NK-92 (cell line): ENCODE results near the gene RAB43.

Experiments
- DNase-seq: peaks from one replicate; lab custom pipeline; 2025; ENCODE audit not compliant: unreplicated experiment; lab: John Stamatoyannopoulos, UW

RAB43 gene

GRCh38 chr3:129039271-129040038 is 82.1 kb downstream of the RAB43 start:
- DNase-seq: no peak

- no peak for DNase-seq
Observed at GRCh38 chr3:129038121-129038855, 83.3 kb downstream of the RAB43 start.
